ENCODE results near the gene MYDGF. TPM values are rescaled to one million over a fixed set of nuclear protein-coding genes. Genes with fewer than 3 reads are reported as not detected.
"Not testable (repeated sequence)": the region's sequence is repeated elsewhere in the genome, so short reads cannot be mapped to it uniquely, and the experiment has no call there.

The MYDGF gene
- polyA plus RNA-seq, 12 donors, result 45.7 to 75.9 (median 50.5) TPM; not detected in 1

DNA sequence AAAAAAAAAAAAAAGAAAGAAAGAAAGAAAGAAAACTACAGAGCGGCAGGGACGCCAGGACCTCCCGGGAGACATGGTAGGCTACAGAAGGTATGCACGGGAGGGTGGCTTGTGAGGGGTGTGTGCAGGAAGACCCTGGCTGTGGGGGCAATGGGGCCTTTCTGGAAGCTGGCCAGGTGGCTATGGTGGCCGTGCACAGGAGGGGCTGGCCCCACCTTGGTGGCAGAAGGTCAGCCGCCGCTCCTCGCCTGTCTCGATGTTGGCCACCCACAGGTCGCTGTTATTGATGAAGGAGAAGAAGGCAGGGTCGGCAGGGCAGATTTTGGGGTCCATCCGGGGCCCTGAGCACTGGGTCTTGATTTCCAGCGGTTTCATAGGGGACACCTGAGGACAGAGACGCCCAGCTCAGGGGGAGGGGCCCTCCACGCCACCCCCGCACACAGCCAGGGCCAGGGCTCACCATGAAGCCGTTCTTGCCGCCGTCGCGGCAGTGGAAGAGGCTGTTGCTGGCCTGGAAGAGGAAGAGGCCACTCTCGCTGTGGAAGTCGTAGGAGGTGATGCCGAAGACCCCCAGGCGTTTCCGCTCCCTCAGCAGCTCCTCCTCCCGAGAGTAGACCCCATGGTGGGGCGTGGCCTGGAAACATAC, 33.7 kb upstream of the MYDGF start:
- DNase-seq, result no peak

DNA sequence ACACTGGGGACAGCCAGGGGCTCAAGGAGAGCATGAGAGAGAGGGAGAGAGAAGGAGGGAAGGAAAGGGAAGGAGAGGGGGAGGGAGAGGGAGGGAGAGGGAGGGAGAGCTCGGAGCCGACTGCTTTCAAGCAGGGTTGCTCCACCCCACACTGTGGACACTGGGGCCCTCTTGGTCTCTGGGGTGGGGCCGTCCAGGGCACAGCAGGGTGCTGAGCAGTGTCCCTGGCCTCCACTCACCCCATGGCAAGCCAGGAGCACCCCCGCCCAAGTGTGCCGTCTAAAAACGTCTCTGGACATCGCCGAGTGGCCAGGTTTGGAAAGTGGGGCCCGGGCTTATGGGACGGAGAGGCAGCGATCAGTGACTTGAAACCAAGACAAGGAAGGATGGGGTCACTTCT, 32.6 kb upstream of the MYDGF start:
- DNase-seq, result no peak

DNA sequence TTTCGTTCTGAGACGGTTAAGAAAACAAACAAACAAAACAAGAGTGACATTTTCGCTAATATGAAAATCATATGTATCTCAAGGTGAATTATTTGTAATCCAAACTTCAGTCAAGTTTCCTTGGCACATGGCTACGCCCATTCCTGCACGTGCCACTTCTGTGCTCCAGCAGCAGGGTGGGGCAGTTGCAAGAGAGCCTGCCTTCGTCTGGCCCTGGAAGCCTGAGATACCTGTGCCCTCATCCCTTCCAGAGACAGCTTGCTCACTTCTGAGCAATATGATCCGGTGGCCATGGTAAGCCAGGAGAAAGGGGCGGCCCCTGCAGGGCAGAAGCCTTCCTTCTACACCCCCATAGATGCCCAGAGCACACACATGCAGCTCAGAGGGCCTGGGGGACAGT, 31.4 kb upstream of the MYDGF start:
- no peak for DNase-seq

DNA sequence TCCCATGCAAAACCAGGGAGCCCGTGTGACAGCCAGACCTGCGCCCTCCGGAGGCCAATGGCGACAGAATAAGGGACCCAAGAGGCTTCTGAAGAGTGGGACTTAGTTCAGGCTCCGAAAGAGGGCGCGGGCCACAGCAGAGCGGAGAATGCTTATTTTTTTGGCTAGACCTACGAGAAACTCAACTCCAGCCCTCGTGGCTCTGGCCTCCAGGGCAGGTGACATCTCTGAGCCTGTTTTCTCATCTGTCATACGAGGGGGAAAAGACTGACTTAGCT, 30.5 kb upstream of the MYDGF start:
- DNase-seq, result no peak

DNA sequence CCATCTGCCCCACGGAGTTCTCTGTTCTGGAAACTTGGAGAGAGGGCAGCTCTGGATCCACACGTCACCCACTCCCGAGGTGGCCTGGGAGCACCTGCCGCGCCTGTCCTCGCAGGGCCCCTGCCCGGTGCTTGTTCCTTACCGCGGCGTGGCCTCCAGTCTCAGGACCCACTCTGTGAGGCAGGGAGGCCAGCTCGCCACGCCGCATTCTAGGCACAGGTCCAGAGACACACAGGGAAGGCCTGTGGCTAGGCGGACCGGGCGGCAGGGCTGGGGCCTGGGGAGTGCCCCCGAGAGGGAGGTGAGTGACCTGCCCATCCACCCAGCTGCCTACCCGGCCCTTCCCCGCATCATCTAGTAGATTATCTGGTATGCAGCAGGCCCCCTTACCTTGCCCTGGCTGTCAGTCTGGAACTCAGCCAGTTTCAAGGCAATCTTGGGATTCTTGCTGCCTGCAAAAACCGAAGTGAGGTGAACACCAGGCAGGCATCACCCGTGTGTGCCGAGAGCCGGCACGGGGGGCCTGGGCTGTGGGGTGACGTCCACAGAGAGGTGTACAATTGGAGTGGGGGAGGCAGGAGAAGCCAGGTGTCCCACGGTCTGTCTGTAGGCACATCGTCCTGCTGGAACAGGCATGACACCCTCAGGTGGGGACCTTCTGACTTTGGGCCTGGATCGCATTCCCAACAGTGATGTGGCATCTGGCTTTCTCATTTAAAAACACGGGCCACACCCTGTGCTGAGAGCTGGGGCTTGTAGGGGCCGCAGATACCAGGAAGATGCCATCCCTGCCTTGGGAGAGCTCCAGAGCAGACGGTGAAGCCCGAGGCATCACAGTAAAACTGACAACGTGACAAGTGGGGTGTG, 29.9 kb upstream of the MYDGF start:
- no peak for DNase-seq

DNA sequence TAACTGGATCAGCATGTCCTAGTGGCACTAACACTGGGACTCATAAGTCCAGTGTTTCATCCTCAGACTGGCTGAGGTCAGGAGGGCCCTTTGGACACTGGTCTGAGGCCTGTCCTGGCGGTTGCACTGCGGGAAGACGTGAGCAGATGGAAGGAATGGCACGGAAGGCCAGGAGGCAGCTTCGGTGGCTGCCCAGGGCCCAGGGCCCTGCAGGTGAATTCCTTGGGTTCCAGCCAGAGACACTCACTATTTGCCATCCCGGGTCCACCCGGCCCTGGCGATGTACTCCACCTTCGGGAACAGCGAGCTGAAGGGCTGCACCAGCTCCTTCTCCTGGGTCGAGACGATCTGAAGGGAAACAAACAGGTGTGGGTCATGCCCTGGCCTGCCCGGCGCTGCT, 27.2 kb upstream of the MYDGF start:
- DNase-seq, result no peak

DNA sequence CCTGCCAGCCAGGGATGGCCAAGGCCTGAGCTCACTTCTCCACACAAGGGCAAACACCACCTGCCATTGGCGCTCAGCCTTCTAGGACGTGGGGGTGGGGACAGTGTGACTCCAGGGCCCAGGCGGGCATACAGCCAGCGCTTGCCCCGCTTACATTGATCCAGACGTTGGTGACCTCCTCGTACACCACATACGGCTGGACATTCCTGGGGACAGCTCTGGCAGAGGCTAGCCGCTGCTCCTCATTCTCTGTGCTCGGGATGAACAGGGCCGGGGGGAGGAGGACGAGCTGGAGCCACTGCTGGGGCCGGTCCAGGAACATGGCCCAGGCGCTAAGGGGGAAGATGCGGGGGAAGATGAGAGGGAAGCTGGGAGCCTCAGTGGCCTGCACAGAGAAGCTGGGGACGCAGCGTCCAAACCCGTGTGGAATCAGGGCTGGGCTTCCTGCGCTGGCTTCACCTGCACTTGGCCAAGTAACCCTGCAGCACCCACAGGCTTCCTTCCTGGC, 25.1 kb upstream of the MYDGF start:
- DNase-seq, result peak; percentile 21

DNA sequence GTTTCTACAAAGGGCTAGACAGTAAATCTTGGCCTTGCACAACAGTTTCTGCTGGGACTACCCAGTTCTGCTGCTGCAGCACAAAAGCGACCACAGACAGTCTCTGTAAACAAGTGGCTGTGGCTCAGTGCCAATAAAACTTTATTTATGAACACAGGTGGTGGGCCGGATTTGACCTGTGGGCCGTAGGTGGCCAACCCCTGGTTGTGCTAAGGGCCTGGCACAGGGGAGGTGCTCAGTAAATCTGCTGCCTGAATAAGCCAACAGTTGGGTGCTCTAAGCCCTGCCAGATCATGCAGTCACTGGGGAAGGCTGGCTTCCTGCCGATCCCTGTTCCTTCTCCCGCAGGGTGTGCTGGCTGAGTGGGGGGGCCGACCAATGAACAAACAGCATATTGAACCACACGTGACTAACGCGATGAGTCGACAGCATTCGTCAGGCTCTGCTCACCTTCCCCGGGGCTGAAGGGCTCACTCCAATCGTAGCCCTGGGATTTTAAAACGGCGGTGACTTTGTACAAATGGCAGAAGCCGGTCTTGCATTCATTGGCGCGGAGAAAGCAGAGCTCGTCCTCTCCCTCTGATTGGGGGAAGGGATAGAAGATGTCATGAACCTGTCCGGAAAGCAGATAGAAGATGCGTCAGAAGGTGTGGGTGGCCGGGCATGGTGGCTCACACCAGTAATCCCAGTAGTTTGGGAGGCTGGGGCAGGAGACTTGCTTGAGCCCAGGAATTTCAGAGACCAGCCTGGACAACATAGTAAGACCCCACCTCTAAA, 24.3 kb upstream of the MYDGF start:
- no peak for DNase-seq

DNA sequence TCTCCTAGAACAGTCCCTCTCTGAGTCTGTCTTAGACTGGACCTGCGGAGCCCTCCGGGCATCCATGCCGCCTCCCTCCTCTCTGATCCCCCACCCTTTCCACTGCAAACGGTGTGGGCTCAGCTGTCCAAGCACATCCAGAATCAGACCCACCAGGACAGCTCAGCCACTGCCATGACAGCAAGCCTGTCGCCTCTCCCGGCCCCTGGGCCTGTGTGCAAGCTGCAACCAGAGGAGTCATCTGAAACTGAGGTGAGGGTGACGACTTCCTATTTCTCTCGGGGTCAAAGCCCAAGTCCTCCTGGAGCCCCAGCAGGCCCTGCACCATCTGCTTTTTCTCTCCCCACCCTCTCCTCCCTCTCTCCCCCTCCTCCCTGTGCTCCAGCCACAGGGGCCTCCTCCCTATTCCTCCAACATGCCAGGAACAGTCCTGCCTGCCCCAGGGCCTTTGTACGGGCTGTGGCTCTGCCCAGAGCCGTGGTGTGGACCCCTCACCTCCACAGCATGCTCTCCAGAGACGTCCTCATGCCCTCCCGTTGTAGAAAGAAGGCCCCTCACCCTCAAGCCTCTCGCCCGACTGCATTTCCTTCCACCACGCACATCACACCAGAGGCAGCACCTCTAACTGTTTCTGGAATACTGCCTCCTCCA, 23.5 kb upstream of the MYDGF start:
- DNase-seq, result no peak

DNA sequence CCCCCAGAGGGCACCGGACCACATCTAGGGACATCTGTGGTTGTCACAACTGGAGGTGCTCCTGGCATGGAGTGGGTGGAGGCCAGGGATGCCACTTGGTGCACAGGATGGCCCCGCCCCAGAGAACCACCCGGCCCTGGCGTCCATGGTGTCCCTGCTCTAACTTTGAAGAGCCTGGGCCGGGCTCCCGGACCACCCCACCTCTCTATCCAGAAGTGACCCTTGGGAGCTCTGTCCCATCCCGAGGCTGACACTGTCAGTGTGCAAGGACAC, 22.9 kb upstream of the MYDGF start:
- no peak for DNase-seq

DNA sequence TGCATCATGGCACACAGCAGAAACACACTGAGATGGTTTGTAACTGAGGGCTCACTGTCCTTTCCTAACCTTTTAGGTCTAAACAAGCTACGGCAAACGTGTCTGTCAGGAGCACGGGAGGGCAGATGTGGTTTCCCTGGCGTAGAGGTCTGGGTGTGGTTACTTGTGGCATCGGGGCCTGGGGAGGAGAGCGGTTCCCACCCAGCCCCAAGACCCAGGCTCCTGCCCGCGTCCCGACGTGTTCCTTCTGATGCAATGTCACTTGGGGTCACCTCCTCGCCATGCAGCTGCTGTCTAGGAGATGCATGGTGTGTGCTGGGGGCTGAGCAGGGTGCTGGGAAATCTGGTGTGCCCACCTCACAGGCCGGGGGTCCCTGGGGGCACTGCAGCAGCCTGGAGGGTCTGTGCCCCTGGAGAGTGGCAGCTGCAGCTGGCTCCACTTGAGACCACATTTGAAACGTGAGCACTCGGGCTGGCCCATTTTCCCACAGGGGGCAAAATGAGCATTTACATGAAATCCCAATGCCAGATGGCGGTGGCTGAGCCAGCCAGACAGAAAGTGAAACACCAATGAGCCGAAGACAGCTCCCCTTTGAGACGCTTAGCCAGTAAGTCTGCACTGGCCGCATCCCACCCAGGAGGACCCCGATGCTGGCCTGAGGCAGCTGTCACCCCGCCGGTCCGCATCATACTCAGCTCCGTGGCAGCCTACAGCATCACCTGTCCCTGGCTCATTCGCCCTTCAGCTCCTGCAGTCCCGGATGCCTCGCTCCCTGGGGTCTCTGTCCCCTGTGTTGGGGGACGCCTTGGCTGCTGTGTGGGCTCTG, 22.3 kb upstream of the MYDGF start:
- no peak for DNase-seq

DNA sequence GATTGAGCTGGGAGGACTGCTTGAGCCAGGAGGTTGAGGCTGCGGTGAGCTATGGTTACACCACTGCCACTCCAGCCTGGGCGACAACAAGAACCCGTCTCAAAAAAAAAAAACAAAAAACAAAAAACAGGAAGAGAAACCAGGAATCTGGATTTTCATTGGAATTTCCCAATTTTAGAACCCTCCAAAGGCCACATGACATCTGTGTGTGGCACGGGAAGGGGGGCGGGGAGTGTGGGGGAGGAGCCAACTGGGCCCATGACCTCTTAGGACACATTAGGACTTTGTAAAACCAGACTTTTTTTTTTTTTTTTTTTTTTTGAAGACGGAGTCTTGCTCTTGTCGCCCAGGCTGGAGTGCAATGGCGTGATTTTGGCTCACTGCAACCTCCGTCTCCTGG, 21.2 kb upstream of the MYDGF start:
- no peak for DNase-seq

DNA sequence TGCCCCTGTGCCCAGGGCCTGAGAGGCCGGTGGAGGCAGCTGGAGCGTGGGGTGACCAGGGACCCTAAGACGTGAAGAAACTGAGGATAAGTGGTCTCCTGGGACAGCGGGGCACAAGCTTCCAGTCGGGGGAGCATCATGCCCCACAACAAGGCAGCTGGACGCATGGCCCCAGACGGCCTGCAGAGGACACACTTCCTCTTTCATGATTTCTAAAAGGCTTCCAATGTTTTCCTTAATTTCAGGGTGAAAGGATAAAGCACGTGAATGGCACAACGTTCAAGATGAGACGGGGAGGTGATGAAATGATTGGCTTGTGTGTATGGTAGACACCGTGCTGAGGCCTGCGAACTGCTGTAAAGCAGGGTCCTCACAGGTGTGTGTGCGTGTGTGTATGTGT, 20.2 kb upstream of the MYDGF start:
- DNase-seq, result no peak

DNA sequence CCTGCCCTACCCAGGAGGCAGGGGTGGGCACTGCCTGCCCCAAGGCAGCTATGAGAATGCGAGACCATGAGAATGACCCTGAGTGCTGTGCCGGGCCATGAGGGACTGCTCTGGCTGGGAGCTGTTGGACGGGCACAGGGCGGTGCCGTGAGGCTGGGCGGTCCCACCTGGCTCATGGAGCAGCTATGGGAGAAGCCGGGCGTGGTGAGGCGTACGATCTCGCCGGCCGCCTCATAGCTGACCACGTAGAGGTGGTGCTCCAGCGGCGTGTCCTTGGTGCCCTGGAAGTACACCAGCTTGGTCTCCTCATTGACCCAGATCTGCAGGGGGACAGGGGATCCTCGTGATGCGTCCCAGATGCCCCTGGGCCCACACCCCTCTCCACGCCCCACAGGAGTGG, 19.3 kb upstream of the MYDGF start:
- DNase-seq, result no peak

DNA sequence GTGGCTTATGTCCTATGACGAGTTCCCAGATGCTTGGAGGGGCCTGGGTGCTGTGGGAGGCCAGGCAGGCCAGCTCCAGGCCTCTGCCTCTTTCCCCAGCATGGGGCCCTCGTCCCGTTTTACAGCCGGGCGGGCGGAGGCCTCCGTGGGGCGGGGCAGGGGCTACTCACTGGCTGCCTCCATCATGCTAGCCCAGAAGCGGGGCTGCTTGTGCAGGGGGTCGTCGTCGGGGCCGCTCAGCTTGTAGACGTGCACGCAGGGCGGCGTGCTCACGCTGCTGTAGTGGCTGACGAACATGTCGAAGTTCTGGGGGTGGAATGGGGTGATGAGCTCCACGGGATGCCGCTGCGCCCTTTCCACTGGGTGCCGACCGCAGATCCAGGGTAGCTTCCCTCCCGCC, 18.4 kb upstream of the MYDGF start:
- DNase-seq, result no peak

DNA sequence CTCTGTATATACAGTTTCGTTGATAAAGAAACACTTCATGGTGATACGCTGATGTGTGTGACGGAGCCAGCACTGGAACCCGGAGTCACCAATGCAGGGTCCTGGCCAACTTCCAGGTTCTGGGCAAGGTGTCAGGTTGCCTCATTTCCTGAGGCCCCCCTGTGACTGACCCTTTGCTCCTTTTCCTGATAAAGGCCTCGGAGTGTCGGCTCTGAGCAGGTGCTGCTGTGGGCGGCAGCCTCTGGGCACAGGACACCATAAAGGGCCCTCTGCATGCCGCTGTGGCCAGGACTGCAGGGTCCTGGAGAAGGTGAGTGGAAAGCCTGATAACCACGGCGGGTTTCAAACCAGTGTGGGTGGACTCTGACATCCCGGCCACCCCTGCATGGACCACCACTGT, 17.3 kb upstream of the MYDGF start:
- DNase-seq, result no peak

DNA sequence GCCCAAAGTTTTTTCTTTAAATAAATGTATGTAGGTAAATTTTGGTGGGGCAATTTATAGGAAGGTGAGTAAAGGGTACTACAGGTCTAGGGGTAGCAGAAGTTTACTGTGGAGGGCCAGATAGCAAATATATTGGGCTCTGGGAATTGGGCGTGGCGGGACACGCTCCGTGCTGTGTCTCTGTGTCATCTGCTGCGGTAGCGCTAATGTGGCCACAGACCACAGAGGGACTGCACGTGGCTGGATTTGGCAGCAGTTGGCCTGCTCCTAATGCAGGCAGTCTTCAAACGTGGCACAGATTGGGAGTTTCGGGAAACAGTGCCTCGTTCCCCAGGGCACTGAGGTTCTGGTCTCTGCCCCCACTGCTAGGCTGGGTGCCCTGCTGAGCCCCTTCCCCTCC, 16.6 kb upstream of the MYDGF start:
- DNase-seq, result no peak

DNA sequence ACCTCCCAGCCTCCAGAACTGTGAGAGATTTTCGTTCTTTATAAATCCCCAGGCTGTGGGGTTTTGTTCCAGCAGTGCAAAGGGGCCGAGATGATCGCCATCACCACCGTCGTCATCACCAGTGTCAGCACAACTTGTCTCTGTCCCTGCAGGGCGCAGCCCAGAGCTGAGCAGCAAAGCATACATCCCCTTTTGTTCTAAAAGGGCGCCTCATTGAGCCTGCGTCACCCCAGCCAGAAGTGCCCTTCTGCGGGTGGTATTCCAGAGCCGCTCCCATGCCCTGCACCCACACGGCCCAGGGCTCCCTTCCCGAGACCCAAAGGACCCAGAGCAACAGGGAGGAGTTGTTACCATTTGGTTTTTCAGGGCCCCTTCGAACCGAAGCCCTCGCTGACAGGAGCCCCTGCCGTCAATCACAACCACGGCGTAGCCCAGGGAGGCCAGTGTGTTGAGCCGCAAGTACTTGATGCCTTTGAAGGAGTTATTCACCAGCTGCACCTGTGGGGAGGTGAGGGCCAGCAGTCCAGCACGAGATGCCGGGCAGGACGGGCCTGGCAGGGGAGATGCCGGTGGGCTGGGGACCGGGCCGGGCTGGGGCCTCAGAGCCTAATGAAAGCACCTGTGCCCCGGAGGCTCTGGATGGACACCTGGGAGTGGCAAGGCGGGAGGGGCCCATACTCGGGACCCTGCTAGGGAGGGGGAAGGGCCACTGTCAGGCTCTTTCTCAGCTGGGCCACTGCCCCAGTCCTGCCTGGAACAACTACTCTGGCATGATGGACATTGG, 14.4 kb upstream of the MYDGF start:
- no peak for DNase-seq

DNA sequence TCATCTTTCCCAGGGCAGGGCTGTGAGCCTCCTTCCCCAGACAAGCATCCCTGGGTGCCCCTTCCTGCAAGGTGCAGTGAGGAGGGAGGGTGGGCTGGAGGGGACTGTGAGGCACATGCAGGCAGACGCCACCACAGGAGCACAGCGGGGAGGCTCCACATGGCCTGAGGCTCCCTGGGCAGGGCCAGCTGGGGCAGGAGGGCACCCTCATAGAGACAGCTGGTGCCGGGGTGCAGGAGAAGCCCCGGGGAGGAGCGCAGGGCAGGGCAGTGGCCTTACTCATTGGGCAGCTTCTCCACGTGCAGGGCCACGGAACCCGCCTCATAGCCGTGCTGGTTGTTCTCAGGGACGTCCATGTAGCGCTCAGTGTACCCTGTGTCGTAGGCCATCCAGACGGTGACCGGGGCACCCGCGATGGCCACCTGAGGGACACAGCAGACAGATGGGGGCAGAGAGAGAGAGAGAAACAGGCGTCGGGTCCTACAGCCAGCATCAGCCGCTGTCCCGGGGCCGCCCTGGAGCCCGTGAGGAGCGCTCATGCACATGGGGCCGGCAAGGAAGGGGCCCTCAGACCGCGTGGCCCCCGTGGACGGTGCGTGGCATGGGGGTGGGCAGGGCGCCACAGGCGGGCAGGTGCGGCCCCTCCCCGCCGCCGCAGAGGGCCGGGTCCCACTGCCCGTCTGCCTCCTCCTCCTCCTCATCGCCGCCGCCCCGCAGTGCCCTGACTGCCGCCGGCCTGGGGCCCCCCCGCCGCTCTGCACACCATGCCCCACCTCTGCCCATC, 12.5 kb upstream of the MYDGF start:
- no peak for DNase-seq

DNA sequence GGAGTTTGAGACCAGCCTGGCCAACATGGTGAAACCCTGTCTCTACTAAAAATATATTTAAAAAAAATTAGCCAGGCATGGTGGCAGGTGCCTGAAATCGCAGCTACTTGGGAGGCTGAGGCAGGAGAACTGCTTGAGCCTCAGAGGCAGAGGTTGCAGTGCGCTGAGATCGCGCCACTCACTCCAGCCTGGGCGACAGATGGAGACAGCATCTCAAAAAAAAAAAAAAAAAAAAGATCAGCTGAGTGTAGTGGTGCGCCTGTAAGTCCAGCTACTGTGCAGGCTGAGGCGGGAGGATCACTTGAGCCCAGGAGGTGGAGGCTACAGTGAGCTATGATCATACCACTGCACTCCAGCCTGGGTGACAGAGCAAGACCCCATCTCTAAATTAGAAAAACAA, 9.9 kb upstream of the MYDGF start:
- DNase-seq, result not testable (repeated sequence)
